Astrocyte of the spinal cord (primary cell): ENCODE measurements around the gene TBL1XR1.
"Not testable (repeated sequence)": the region's sequence is repeated elsewhere in the genome, so short reads cannot be mapped to it uniquely, and the experiment has no call there.

Experiments
- DNase-seq: peaks from one replicate; pipeline ENCODE4 v3.0.0; 2011; ENCODE audit warnings: low read depth, low spot score
- H3K4me3 ChIP-seq: 2 replicates; pipeline ENCODE4 v1.5.1; 2011; ENCODE audit warnings: low read depth, mild to moderate bottlenecking, low read length, moderate library complexity
- CTCF ChIP-seq: IDR thresholded peaks from 2 replicates; pipeline ENCODE4 v1.5.1; 2012; ENCODE audit warnings: low read depth, mild to moderate bottlenecking, low read length, inconsistent platforms
- in situ Hi-C: cut with HindIII; loops from 2 replicates; pipeline ENCODE4 v1.10.0; 2017; ENCODE audit warnings: low sequenced_read_pairs

Gene TBL1XR1

GRCh38 chr3:177145381-177145780, 51.9 kb downstream of the TBL1XR1 start:
- in situ Hi-C loops: no loop called here
- no peak for DNase-seq
- H3K4me3 ChIP-seq: no peak overlapping the region
- TF ChIP-seq CTCF: no peak

GRCh38 chr3:177144922-177145321, 52.4 kb downstream of the TBL1XR1 start:
- in situ Hi-C loops: no loop called here
- DNase-seq: no peak
- TF ChIP-seq CTCF: no peak
- no peak overlapping the region for H3K4me3 ChIP-seq

GRCh38 chr3:177141899-177142646, 55.2 kb downstream of the TBL1XR1 start:
- TF ChIP-seq CTCF: no peak
- no peak overlapping the region for H3K4me3 ChIP-seq
- no peak for DNase-seq
- in situ Hi-C loops: no loop called here

GRCh38 chr3:177141471-177141870, 55.8 kb downstream of the TBL1XR1 start:
- DNase-seq: no peak
- TF ChIP-seq CTCF: no peak
- in situ Hi-C loops: no loop called here
- no peak overlapping the region for H3K4me3 ChIP-seq

- DNase-seq, in situ Hi-C loops, H3K4me3 ChIP-seq: not testable (repeated sequence)
Observed at GRCh38 chr3:177139220-177139619, 58.1 kb downstream of the TBL1XR1 start.

GRCh38 chr3:177137774-177138705, 59.2 kb downstream of the TBL1XR1 start:
- in situ Hi-C loops: no loop called here
- DNase-seq: no peak
- H3K4me3 ChIP-seq: no peak overlapping the region
- no peak for TF ChIP-seq CTCF

GRCh38 chr3:177136741-177137140, 60.5 kb downstream of the TBL1XR1 start:
- in situ Hi-C loops: no loop called here
- no peak overlapping the region for H3K4me3 ChIP-seq
- DNase-seq: no peak
- TF ChIP-seq CTCF: no peak
